SK-N-SH (cell line): ENCODE data around the gene TMEM59. TPM values are rescaled to one million over a fixed set of nuclear protein-coding genes. Genes with fewer than 3 reads are reported as not detected.
A peak's percentile ranks its signal among the peaks of the same experiment; 100 is the strongest.

ENCODE experiments used
- CTCF ChIA-PET: fragments of 300-600, 350-600 bp; formaldehyde crosslinking; extraction: SDS; loops from one replicate; lab custom pipeline; 2021; lab: Yijun Ruan, JAX
- POLR2A ChIA-PET: fragments of 350-600 bp; sonication (Branson Sonifier 250); formaldehyde crosslinking; extraction: SDS; loops from one replicate; lab custom pipeline; 2020; ENCODE audit warnings: antibody characterized with exemption, inconsistent platforms; lab: Yijun Ruan, JAX
- DNase-seq: peaks from one replicate; pipeline ENCODE4 v3.0.0; 2012
- H2AFZ ChIP-seq: fragments of 200-600 bp; sonication (generic); 2 replicates; pipeline ENCODE4 v1.8.1; 2016; ENCODE audit warnings: antibody characterized with exemption, mild to moderate bottlenecking, low read depth
- H3F3A ChIP-seq: fragments of 200-600 bp; sonication (generic); replicated peaks from 2 replicates; pipeline ENCODE3; 2016; ENCODE audit warnings: antibody characterized with exemption, mild to moderate bottlenecking; ENCODE audit not compliant: insufficient read depth
- H3K27ac ChIP-seq, 2 experiments: fragments of 200-500 bp in 1 of 2; fragments of 200-600 bp in 1 of 2; sonication (Bioruptor generic) in 1 of 2; sonication (generic), shearing (Covaris generic) in 1 of 2; 2 replicates each; pipeline versions ENCODE4 v1.5.1 to v1.6.1; 2014 to 2016; ENCODE audit warnings: low read depth in 2 of 2, inconsistent platforms in 1 of 2, low read length in 1 of 2, mild to moderate bottlenecking in 1 of 2, mixed read lengths in 1 of 2
- H3K27me3 ChIP-seq: fragments of 200-600 bp; sonication (generic), shearing (Covaris generic); 2 replicates; pipeline ENCODE4 v1.6.1; 2016; ENCODE audit warnings: mixed run types; ENCODE audit not compliant: insufficient read depth
- H3K36me3 ChIP-seq, 2 experiments: fragments of 200-500 bp in 1 of 2; fragments of 200-600 bp in 1 of 2; sonication (Bioruptor generic) in 1 of 2; sonication (generic) in 1 of 2; replicated peaks in 1 of 2; 2 replicates each; pipeline versions ENCODE3 to v1.5.1; 2014 to 2016; ENCODE audit warnings: low read length in 1 of 2, mild to moderate bottlenecking in 1 of 2; ENCODE audit not compliant: insufficient read depth in 2 of 2, control insufficient read depth in 1 of 2
- H3K4me1 ChIP-seq, 2 experiments: fragments of 200-500 bp in 1 of 2; fragments of 200-600 bp in 1 of 2; sonication (Bioruptor generic) in 1 of 2; sonication (generic), shearing (Covaris generic) in 1 of 2; 2 replicates each; pipeline versions ENCODE4 v1.5.1 to v1.6.1; 2014 to 2016; ENCODE audit warnings: low read depth in 1 of 2, low read length in 1 of 2, mixed run types in 1 of 2; ENCODE audit not compliant: insufficient read depth in 2 of 2, control insufficient read depth in 1 of 2
- H3K4me2 ChIP-seq: fragments of 200-600 bp; sonication (generic), shearing (Covaris generic); 2 replicates; pipeline ENCODE4 v1.6.1; 2017; ENCODE audit warnings: mixed run types
- H3K4me3 ChIP-seq, 2 experiments: fragments of 200-500 bp in 1 of 2; fragments of 200-600 bp in 1 of 2; sonication (Bioruptor generic) in 1 of 2; sonication (generic), shearing (Covaris generic) in 1 of 2; 2 replicates each; pipeline versions ENCODE4 v1.5.1 to v1.8.1; 2014 to 2016; ENCODE audit warnings: low read depth in 2 of 2, inconsistent platforms in 1 of 2, low read length in 1 of 2, mild to moderate bottlenecking in 1 of 2, mixed read lengths in 1 of 2, moderate library complexity in 1 of 2
- H3K79me2 ChIP-seq: fragments of 200-600 bp; sonication (generic); 2 replicates; pipeline ENCODE4 v1.8.1; 2017; ENCODE audit warnings: mild to moderate bottlenecking; ENCODE audit not compliant: insufficient read depth
- H3K9ac ChIP-seq: fragments of 200-600 bp; sonication (generic); 2 replicates; pipeline ENCODE4 v1.6.1; 2017; ENCODE audit warnings: mixed run types
- H3K9me2 ChIP-seq: fragments of 200-600 bp; sonication (generic); 2 replicates; pipeline ENCODE4 v1.6.1; 2017; ENCODE audit warnings: mixed run types
- H3K9me3 ChIP-seq: fragments of 200-600 bp; sonication (generic); 2 replicates; pipeline ENCODE4 v1.6.1; 2017; ENCODE audit warnings: mixed run types, mild to moderate bottlenecking, moderate library complexity
- H4K20me1 ChIP-seq: fragments of 200-600 bp; sonication (generic); 2 replicates; pipeline ENCODE4 v1.6.1; 2017; ENCODE audit warnings: mild to moderate bottlenecking, mixed run types; ENCODE audit not compliant: insufficient read depth
- CHD2 ChIP-seq: fragments of 150-350 bp; IDR thresholded peaks from 2 replicates; pipeline ENCODE4 v1.6.1; 2018; ENCODE audit warnings: low read length; ENCODE audit not compliant: partially characterized antibody
- EP300 ChIP-seq, 2 experiments: IDR thresholded peaks; 2 replicates each; pipeline versions ENCODE4 v1.4.0 to v1.6.1; 2012; ENCODE audit warnings: borderline replicate concordance in 1 of 2, low read depth in 1 of 2, low read length in 1 of 2
- FOSL2 ChIP-seq: IDR thresholded peaks from 2 replicates; pipeline ENCODE4 v1.4.0; 2012; ENCODE audit warnings: low read depth, mild to moderate bottlenecking, moderate library complexity, borderline replicate concordance
- FOXJ3 ChIP-seq: sonication (generic); formaldehyde crosslinking; IDR thresholded peaks from 2 replicates; pipeline ENCODE4 v1.5.1; 2020; ENCODE audit warnings: mild to moderate bottlenecking, missing genetic modification reagents
- FOXM1 ChIP-seq: IDR thresholded peaks from 2 replicates; pipeline ENCODE4 v1.4.0; 2012; ENCODE audit warnings: low read depth, mild to moderate bottlenecking
- GABPA ChIP-seq: IDR thresholded peaks from 2 replicates; pipeline ENCODE4 v1.4.0; 2012; ENCODE audit warnings: low read depth, mild to moderate bottlenecking
- GATA2 ChIP-seq: sonication (generic); formaldehyde crosslinking; IDR thresholded peaks from 2 replicates; pipeline ENCODE4 v1.5.0; 2020; ENCODE audit warnings: mild to moderate bottlenecking, missing genetic modification reagents
- IRF3 ChIP-seq: fragments of 150-350 bp; IDR thresholded peaks from 2 replicates; pipeline ENCODE4 v1.6.1; 2016; ENCODE audit warnings: mild to moderate bottlenecking, low read depth, low read length
- JUND ChIP-seq: IDR thresholded peaks from 2 replicates; pipeline ENCODE4 v1.4.0; 2012
- MAX ChIP-seq: IDR thresholded peaks from 2 replicates; pipeline ENCODE4 v1.4.0; 2012; ENCODE audit warnings: low read depth
- MXI1 ChIP-seq: IDR thresholded peaks from 2 replicates; pipeline ENCODE4 v1.6.1; 2012; ENCODE audit warnings: mild to moderate bottlenecking, low read depth, low read length, improper control_type of control experiment
- NFIC ChIP-seq: IDR thresholded peaks from 2 replicates; pipeline ENCODE4 v1.4.0; 2012; ENCODE audit warnings: borderline replicate concordance
- NRF1 ChIP-seq: IDR thresholded peaks from 2 replicates; pipeline ENCODE4 v1.6.1; 2012; ENCODE audit warnings: low read depth, mild to moderate bottlenecking, low read length
- PBX3 ChIP-seq: IDR thresholded peaks from 2 replicates; pipeline ENCODE4; 2012
- POLR2AphosphoS5 ChIP-seq: IDR thresholded peaks from 2 replicates; pipeline ENCODE4 v1.6.1; 2012; ENCODE audit warnings: low read depth, low read length
- RCOR1 ChIP-seq: fragments of 150-350 bp; IDR thresholded peaks from 2 replicates; pipeline ENCODE4 v1.6.1; 2017; ENCODE audit warnings: antibody characterized with exemption, low read length
- REST ChIP-seq: IDR thresholded peaks from 2 replicates; pipeline ENCODE4 v1.6.1; 2012; ENCODE audit warnings: mild to moderate bottlenecking, low read depth, low read length, moderate library complexity
- RFX5 ChIP-seq: IDR thresholded peaks from 2 replicates; pipeline ENCODE4 v1.6.1; 2012; ENCODE audit warnings: mild to moderate bottlenecking, improper control_type of control experiment, low read length
- RXRA ChIP-seq: IDR thresholded peaks from 2 replicates; pipeline ENCODE4 v1.4.0; 2012; ENCODE audit warnings: low read depth, mild to moderate bottlenecking, borderline replicate concordance
- TAF1 ChIP-seq: IDR thresholded peaks from 2 replicates; pipeline ENCODE4 v1.6.1; 2012; ENCODE audit warnings: low read depth, mild to moderate bottlenecking, low read length, moderate library complexity, borderline replicate concordance
- TCF12 ChIP-seq: IDR thresholded peaks from 2 replicates; pipeline ENCODE4 v1.4.0; 2012
- TEAD4 ChIP-seq: IDR thresholded peaks from 2 replicates; pipeline ENCODE4 v1.4.0; 2012; ENCODE audit warnings: mild to moderate bottlenecking, borderline replicate concordance; ENCODE audit not compliant: insufficient read depth
- USF1 ChIP-seq: IDR thresholded peaks from 2 replicates; pipeline ENCODE4 v1.4.0; 2012; ENCODE audit warnings: low read depth, borderline replicate concordance
- USF2 ChIP-seq: fragments of 150-350 bp; IDR thresholded peaks from 2 replicates; pipeline ENCODE4 v1.6.1; 2017; ENCODE audit warnings: antibody characterized with exemption, low read length, low read depth, borderline replicate concordance
- YY1 ChIP-seq: IDR thresholded peaks from 2 replicates; pipeline ENCODE4 v1.4.0; 2012; ENCODE audit warnings: low read depth, mild to moderate bottlenecking
- WGBS: methylation state at CpG from one replicate; pipeline ENCODE4 v1.1.6; 2017; ENCODE audit warnings: low lambda C conversion rate; 5-methylcytosine and 5-hydroxymethylcytosine counted together
- polyA plus RNA-seq, 3 experiments: library from polyadenylated mRNA; depleted of rRNA; stranded (reverse); fragments of >200 nt; gene quantifications; 2 replicates each; pipeline ENCODE4 v1.2.3, GENCODE V29; 2012

The TMEM59 gene
- polyA plus RNA-seq (2012; rRNA removed): 249 and 314 TPM in 2 replicates
- 338 and 354 TPM in 2 replicates for polyA plus RNA-seq (2012; cell fraction: cytosol; rRNA removed)
- polyA plus RNA-seq (2012; cell fraction: nucleus; rRNA removed): 85.7 and 156 TPM in 2 replicates

GRCh38 chr1:54052934-54053744, at the start of gene TMEM59, which contains the start of gene TCEANC2:
Gene TMEM59, minus strand, starts transcription at chr1:54053204. Its CDS starts 16 bp downstream, at chr1:54053188.
Gene TCEANC2, plus strand, starts transcription at chr1:54053608. Its CDS starts 815 bp downstream, at chr1:54054423.
- H3K4me1 ChIP-seq: peaks cover 0 to 5% of the 10 kb centered on the region in 2 experiments; a peak in 3 of 4 replicates
- H3K9me2 ChIP-seq: no peaks in the 10 kb centered on the region
- WGBS: 3% methylated on average over 22 of the region's 59 CpGs
- peak within 1 kb of the TSS; percentile 97 for H2AFZ ChIP-seq
- ChIA-PET CTCF (interaction anchor here (1.1 to 1.9 kb wide), 2 partner anchors 10 to 711 kb away, joined by 3 to 7 read pairs; partner anchors contain the start of gene PARS2), POLR2A (interaction anchor here (0.6 to 1.7 kb wide), 5 partner anchors 16 to 711 kb away, joined by 3 to 4 read pairs (median 4); partner anchors contain the start of genes ACOT11, IFT25 and PARS2)
- peak within 1 kb of the TSS; percentile 67 to 79 for H3K4me3 ChIP-seq
- peak within 1 kb of the TSS; percentile 98 for H3K4me2 ChIP-seq
- H3F3A ChIP-seq: no peaks in the 10 kb centered on the region
- no peaks in the 10 kb centered on the region for H3K27me3 ChIP-seq
- no peaks in the 10 kb centered on the region; the same call in 1 of the 2 replicates for H4K20me1 ChIP-seq
- H3K79me2 ChIP-seq: peaks cover 51% of the 10 kb centered on the region
- H3K9me3 ChIP-seq: no peaks in the 10 kb centered on the region
- peak within 1 kb of the TSS; percentile 92 for H3K9ac ChIP-seq
- H3K36me3 ChIP-seq: no peaks in the 10 kb centered on the region
- DNase-seq: peak; percentile 88
- peak within 1 kb of the TSS; percentile 76 to 87 for H3K27ac ChIP-seq
- TF ChIP-seq USF1: peak; percentile 80; the same call in 1 of the 2 replicates
- 0 out of 2 replicates have a peak, but pooled peaks have one; percentile 12 for TF ChIP-seq REST
- TF ChIP-seq GATA2 (CRISPR knock-in tag): no peak
- TF ChIP-seq FOXJ3 (CRISPR knock-in tag): peak; percentile 59; the same call in 1 of the 2 replicates
- TF ChIP-seq EP300 (IDR thresholded peaks at IDR 0.05; ENCODE audit: borderline replicate concordance in 1 of 2, low read depth in 1 of 2, low read length in 1 of 2): no peak
- peak; percentile 97 for TF ChIP-seq CHD2
- no peak for TF ChIP-seq RXRA
- TF ChIP-seq RCOR1: no peak
- TF ChIP-seq TEAD4: no peak
- TF ChIP-seq YY1: peak; percentile 90
- TF ChIP-seq GABPA: peak; percentile 92
- TF ChIP-seq MXI1: peak; percentile 90
- 0 out of 2 replicates have a peak, but pooled peaks have one; percentile 25 for TF ChIP-seq TCF12
- 0 out of 2 replicates have a peak, but pooled peaks have one; percentile 64 for TF ChIP-seq TAF1
- no peak for TF ChIP-seq RFX5
- no peak for TF ChIP-seq NFIC
- TF ChIP-seq FOSL2: no peak; the same call in 1 of the 2 replicates
- TF ChIP-seq IRF3: no peak
- peak; percentile 62; the same call in 1 of the 2 replicates for TF ChIP-seq POLR2AphosphoS5
- TF ChIP-seq USF2: no peak
- TF ChIP-seq JUND: no peak
- TF ChIP-seq NRF1: no peak
- peak; percentile 66 for TF ChIP-seq MAX
- TF ChIP-seq FOXM1: no peak
- TF ChIP-seq PBX3: no peak
